AG04449 (cell line): ENCODE measurements around the gene CREBZF.

Source experiments
- CTCF ChIA-PET: fragments of 350-600 bp; formaldehyde crosslinking; extraction: SDS; loops from one replicate; lab custom pipeline; 2021; ENCODE audit warnings: antibody characterized with exemption; lab: Yijun Ruan, JAX
- POLR2A ChIA-PET: fragments of 400-600, 350-600 bp; formaldehyde crosslinking; extraction: SDS; loops from one replicate; lab custom pipeline; 2020; ENCODE audit warnings: antibody characterized with exemption, inconsistent platforms; lab: Yijun Ruan, JAX
- DNase-seq: peaks from one replicate; pipeline ENCODE4 v3.0.0-alpha.2; 2010; ENCODE audit warnings: low read depth, low spot score
- H3K4me3 ChIP-seq: 2 replicates; pipeline ENCODE4 v1.5.1; 2011; ENCODE audit warnings: low read depth, mild to moderate bottlenecking, control low read depth, low read length
- CTCF ChIP-seq: IDR thresholded peaks from one replicate; pipeline ENCODE4 v1.5.1; 2011; ENCODE audit warnings: mild to moderate bottlenecking, moderate library complexity, low read length, control low read depth, inconsistent platforms; ENCODE audit not compliant: insufficient read depth; ENCODE audit errors: missing control alignments

Gene CREBZF

DNA sequence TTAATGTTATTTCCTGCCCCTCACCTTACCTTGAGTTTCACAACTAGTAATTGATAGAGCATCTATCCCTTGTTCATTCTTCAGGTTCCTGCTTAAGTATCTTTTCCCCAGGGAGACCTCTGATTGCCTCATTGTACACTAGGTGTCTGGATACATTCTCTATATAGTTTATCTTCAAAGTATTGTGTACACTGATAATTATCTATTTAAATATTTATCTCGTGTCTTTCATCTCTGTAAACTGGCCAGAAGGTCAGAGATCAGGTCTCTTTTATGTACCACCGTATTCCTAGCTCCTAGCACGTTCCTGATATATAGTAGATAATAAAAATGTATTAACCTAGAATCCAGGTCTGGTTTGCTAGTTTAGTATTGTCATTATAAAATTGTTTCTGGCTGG lies 30.2 kb downstream of the CREBZF start:
- no peak for DNase-seq
- no peak overlapping the region for H3K4me3 ChIP-seq
- ChIA-PET CTCF (no interaction called here), POLR2A (no interaction called here)
- TF ChIP-seq CTCF, result no peak

GRCh38 chr11:85628771-85629341 lies 36.1 kb downstream of the CREBZF start:
- CTCF ChIA-PET, result interaction anchor here (1.4 kb wide), 2 partner anchors 19 to 38 kb away, joined by 3 read pairs; partner anchors contain the start of gene TMEM126A

GRCh38 chr11:85627998-85628770 lies 36.7 kb downstream of the CREBZF start, which contains the start of gene TMEM126B:
Gene TMEM126B (plus strand): TSS chr11:85628593. CDS start chr11:85628608, 15 bp downstream.
- CTCF ChIA-PET, result interaction anchor here (0.8 to 1.4 kb wide), 4 partner anchors 12 to 64 kb away, joined by 3 read pairs; partner anchors contain the start of gene TMEM126A
- peak within 1 kb of the TSS; percentile 78 for H3K4me3 ChIP-seq
- POLR2A ChIA-PET, result interaction anchor here (0.7 to 2.4 kb wide), 5 partner anchors 9 to 617 kb away, joined by 3 to 14 read pairs (median 4); partner anchors contain the start of genes CREBZF and TMEM126A
- no peak for TF ChIP-seq CTCF
- DNase-seq, result peak; percentile 69

More at GRCh38 chr11:85628771-85629341, 36.1 kb downstream of the CREBZF start:
- TF ChIP-seq CTCF, result no peak
- no peak for DNase-seq
- POLR2A ChIA-PET, result interaction anchor here (1.0 to 2.4 kb wide), 4 partner anchors 8 to 258 kb away, joined by 3 to 14 read pairs (median 4); partner anchors contain the start of genes CREBZF and TMEM126A
- H3K4me3 ChIP-seq, result peak overlapping the region; percentile 78

- ChIA-PET POLR2A (interaction anchor here (0.7 to 2.4 kb wide), 5 partner anchors 10 to 618 kb away, joined by 3 to 14 read pairs (median 4); partner anchors contain the start of genes CREBZF and TMEM126A), CTCF (interaction anchor here (0.8 to 1.4 kb wide), 4 partner anchors 11 to 65 kb away, joined by 3 read pairs; partner anchors contain the start of gene TMEM126A)
- DNase-seq, result no peak
- TF ChIP-seq CTCF, result no peak
- peak within 1 kb of the TSS; percentile 70 for H3K4me3 ChIP-seq
Observed at GRCh38 chr11:85627332-85627997, 37.5 kb downstream of the CREBZF start, which contains the start of gene DLG2. Gene DLG2 (minus strand): TSS chr11:85627344.

GRCh38 chr11:85626496-85626895 lies 38.4 kb downstream of the CREBZF start:
- POLR2A ChIA-PET, result no interaction called here
- no peak for DNase-seq
- CTCF ChIA-PET, result interaction anchor here (1.6 kb wide), 1 partner anchor 32 kb away, joined by 4 read pairs; no protein-coding TSS in a partner anchor
- no peak overlapping the region for H3K4me3 ChIP-seq
- TF ChIP-seq CTCF, result no peak
